ENCODE data around the gene CMTM6.

- TF ChIP-seq EZH2 (IDR thresholded peaks at IDR 0.05; ENCODE audit: borderline replicate concordance, low read length) (no peak), CTCF (IDR thresholded peaks at IDR 0.05; ENCODE audit: low read length) (no peak)
These were observed 18.9 kb downstream of the CMTM6 start for GRCh38 chr3:32483772-32484171.
